ENCODE measurements around the gene ENHO. TPM values are rescaled to one million over a fixed set of nuclear protein-coding genes. Genes with fewer than 3 reads are reported as not detected.

ENHO gene
- total and polyA plus RNA-seq, 10 donors = 0.35 to 0.94 (median 0.81) TPM; not detected in 4

DNA sequence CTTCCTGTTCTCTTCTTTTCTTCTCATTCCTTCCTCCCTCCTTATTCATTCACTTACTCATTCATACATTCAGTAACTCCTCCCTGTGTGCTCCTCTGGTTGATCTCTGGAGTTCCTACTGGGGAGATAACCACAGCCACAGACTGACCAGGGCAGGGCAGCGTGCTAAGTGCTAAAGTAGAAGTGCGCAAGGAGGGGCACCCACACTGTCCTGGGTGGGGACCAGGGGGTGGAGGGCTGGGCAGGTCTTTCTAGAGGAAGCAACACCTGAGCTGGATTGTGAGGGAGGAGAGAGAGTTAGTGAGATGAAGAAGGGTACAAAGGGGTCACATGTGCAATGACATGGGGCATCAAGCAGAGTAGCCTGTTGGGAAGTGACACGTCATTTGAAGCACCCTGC lies 13.8 kb downstream of the ENHO start:
- H3K4me3 ChIP-seq = no peak overlapping the region
- no peak overlapping the region for H3K27ac ChIP-seq
- no peaks in the 10 kb centered on the region for H3K9me3 ChIP-seq
- 80 to 93% (median 87%) methylated on average over 3 of the region's 3 CpGs for WGBS, 5 donors
- intact Hi-C loops (cut with DNase I; ENCODE audit: low total_unique reads) = loop anchor here (10.0 kb wide), 1 partner anchor 104 kb away; no protein-coding TSS in a partner anchor
- no peaks in the 10 kb centered on the region for H3K36me3 ChIP-seq
- no peak for DNase-seq
- TF ChIP-seq, protein P1, sequence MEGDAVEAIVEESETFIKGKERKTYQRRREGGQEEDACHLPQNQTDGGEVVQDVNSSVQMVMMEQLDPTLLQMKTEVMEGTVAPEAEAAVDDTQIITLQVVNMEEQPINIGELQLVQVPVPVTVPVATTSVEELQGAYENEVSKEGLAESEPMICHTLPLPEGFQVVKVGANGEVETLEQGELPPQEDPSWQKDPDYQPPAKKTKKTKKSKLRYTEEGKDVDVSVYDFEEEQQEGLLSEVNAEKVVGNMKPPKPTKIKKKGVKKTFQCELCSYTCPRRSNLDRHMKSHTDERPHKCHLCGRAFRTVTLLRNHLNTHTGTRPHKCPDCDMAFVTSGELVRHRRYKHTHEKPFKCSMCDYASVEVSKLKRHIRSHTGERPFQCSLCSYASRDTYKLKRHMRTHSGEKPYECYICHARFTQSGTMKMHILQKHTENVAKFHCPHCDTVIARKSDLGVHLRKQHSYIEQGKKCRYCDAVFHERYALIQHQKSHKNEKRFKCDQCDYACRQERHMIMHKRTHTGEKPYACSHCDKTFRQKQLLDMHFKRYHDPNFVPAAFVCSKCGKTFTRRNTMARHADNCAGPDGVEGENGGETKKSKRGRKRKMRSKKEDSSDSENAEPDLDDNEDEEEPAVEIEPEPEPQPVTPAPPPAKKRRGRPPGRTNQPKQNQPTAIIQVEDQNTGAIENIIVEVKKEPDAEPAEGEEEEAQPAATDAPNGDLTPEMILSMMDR (IDR thresholded peaks at IDR 0.05 in 8 of 11, conservative IDR thresholded peaks at IDR 0.05 in 3 of 11) = no peak
- no peak for TF ChIP-seq POLR2A (IDR thresholded peaks at IDR 0.05)
- TF ChIP-seq POLR2AphosphoS5 (IDR thresholded peaks at IDR 0.05) = no peak
- no peaks in the 10 kb centered on the region for H3K4me1 ChIP-seq
- H3K27me3 ChIP-seq (replicated peaks in 1 of 7) = peaks cover 0 to 7% (median 0%) of the 10 kb centered on the region in 7 donors

DNA sequence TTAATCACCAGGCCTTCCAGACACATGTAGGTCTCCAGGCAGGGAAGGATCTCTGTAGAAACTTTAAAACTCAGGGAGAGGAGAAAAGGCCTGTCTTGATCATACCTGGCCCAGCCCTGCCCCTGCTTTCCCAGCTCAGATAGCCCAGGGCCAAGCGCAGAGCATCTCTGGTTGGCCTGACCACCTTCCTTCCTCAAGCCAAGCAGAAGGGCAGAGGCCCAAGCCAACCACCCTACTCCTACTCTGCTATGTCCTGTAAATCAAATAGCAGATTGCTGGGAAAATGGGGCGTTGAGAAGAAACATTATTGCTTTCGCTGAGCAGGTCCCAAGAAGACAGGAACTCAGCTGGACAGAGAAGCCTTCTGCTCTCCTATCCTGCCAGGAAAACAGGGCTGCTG lies 14.3 kb downstream of the ENHO start:
- intact Hi-C loops (cut with DNase I; ENCODE audit: low total_unique reads) = loop anchor here (10.0 kb wide), 1 partner anchor 104 kb away; no protein-coding TSS in a partner anchor
- 87 to 91% (median 90%) methylated on average over 3 of the region's 3 CpGs for WGBS, 5 donors
- DNase-seq = no peak

DNA sequence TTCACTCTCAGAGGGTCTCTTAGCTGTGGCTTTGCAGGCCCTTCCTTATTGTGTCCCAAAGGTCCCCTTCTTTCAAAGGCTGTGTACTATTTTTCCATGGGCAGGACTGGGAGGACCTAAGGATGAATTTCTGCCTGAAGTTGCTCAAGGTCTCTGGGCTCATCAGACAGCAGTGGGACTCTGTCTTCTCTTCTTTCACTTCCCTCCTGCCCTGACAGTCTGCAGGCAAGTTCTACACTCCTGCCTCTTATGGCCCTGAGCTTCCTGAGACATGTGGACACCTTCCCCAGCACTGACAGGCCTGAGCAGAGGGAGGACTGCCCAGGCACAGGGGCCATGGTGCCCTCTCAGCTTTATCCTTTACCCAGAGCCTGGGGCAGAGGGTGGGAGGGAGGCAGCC lies 14.8 kb downstream of the ENHO start:
- Histone ChIP-seq H3K27ac (no peak overlapping the region), H3K9me3 (no peaks in the 10 kb centered on the region), H3K27me3 (replicated peaks in 1 of 7) (peaks cover 0 to 7% (median 0%) of the 10 kb centered on the region in 7 donors), H3K36me3 (no peaks in the 10 kb centered on the region), H3K4me1 (no peaks in the 10 kb centered on the region), H3K4me3 (no peak overlapping the region)
- no peak for TF ChIP-seq POLR2A (IDR thresholded peaks at IDR 0.05)
- TF ChIP-seq, protein P1 (IDR thresholded peaks at IDR 0.05 in 8 of 11, conservative IDR thresholded peaks at IDR 0.05 in 3 of 11) = no peak
- no peak for TF ChIP-seq POLR2AphosphoS5 (IDR thresholded peaks at IDR 0.05)
- no peak for DNase-seq
- intact Hi-C loops (cut with DNase I; ENCODE audit: low total_unique reads) = loop anchor here (10.0 kb wide), 1 partner anchor 103 kb away; no protein-coding TSS in a partner anchor

More for the DNA sequence above, 14.3 kb downstream of the ENHO start:
- TF ChIP-seq, protein P1 (IDR thresholded peaks at IDR 0.05 in 8 of 11, conservative IDR thresholded peaks at IDR 0.05 in 3 of 11) = no peak
- TF ChIP-seq POLR2A (IDR thresholded peaks at IDR 0.05) (no peak), POLR2AphosphoS5 (IDR thresholded peaks at IDR 0.05) (no peak)
- Histone ChIP-seq H3K36me3 (no peaks in the 10 kb centered on the region), H3K27me3 (replicated peaks in 1 of 7) (peaks cover 0 to 7% (median 0%) of the 10 kb centered on the region in 7 donors), H3K9me3 (no peaks in the 10 kb centered on the region), H3K4me1 (no peaks in the 10 kb centered on the region), H3K4me3 (no peak overlapping the region), H3K27ac (no peak overlapping the region)

DNA sequence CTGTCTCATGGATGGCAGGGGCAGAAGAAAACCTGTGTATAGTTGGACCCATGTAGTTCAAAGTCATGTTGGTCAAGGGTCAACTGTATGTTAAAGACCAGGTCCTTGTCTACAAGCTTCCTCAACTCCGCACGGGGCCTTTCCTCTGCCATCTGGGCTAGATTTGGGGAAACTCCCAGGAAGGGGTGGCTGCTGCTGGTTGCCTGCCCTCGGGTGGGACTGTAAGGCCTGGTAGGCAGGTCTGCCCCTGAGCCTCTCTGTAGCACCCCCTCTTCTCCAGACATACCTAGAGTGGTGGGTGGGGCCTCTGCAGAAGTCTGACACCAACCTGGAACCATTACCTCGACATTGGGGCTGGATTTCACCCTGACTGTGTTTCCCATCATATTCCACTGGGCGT lies 15.2 kb downstream of the ENHO start:
- DNase-seq = no peak
- TF ChIP-seq POLR2A (IDR thresholded peaks at IDR 0.05) = no peak
- TF ChIP-seq, protein P1 (IDR thresholded peaks at IDR 0.05 in 8 of 11, conservative IDR thresholded peaks at IDR 0.05 in 3 of 11) = no peak
- no peak for TF ChIP-seq POLR2AphosphoS5 (IDR thresholded peaks at IDR 0.05)
- peaks cover 0 to 7% (median 0%) of the 10 kb centered on the region in 7 donors for H3K27me3 ChIP-seq (replicated peaks in 1 of 7)
- H3K9me3 ChIP-seq = no peaks in the 10 kb centered on the region
- no peak overlapping the region for H3K27ac ChIP-seq
- no peaks in the 10 kb centered on the region for H3K4me1 ChIP-seq
- H3K36me3 ChIP-seq = no peaks in the 10 kb centered on the region
- WGBS, 5 donors = 75 to 87% (median 78%) methylated on average over 5 of the region's 5 CpGs
- intact Hi-C loops (cut with DNase I; ENCODE audit: low total_unique reads) = loop anchor here (10.0 kb wide), 1 partner anchor 103 kb away; no protein-coding TSS in a partner anchor
- H3K4me3 ChIP-seq = no peak overlapping the region
